Rectal smooth muscle tissue (tissue), 1 donor: ENCODE results near the gene LRRC75B.
A peak's percentile ranks its signal among the peaks of the same experiment; 100 is the strongest.
"Not testable (repeated sequence)": the region's sequence is repeated elsewhere in the genome, so short reads cannot be mapped to it uniquely, and the experiment has no call there.

Experiments
- H3K27ac ChIP-seq: one replicate; pipeline ENCODE4 v1.7.0; 2013; ENCODE audit warnings: low read depth, low read length, inconsistent platforms
- H3K27me3 ChIP-seq: one replicate; pipeline ENCODE4 v1.7.0; 2013; ENCODE audit warnings: low read length; ENCODE audit not compliant: control insufficient read depth, insufficient read depth
- H3K36me3 ChIP-seq: one replicate; pipeline ENCODE4 v1.7.0; 2013; ENCODE audit warnings: low read length; ENCODE audit not compliant: control insufficient read depth, insufficient read depth
- H3K4me1 ChIP-seq: one replicate; pipeline ENCODE4 v1.7.0; 2013; ENCODE audit warnings: low read length; ENCODE audit not compliant: control insufficient read depth, insufficient read depth
- H3K4me3 ChIP-seq: one replicate; pipeline ENCODE4 v1.7.0; 2013; ENCODE audit warnings: low read length
- H3K9ac ChIP-seq: one replicate; pipeline ENCODE4 v1.7.0; 2013; ENCODE audit warnings: low read length

Gene LRRC75B, protein sequence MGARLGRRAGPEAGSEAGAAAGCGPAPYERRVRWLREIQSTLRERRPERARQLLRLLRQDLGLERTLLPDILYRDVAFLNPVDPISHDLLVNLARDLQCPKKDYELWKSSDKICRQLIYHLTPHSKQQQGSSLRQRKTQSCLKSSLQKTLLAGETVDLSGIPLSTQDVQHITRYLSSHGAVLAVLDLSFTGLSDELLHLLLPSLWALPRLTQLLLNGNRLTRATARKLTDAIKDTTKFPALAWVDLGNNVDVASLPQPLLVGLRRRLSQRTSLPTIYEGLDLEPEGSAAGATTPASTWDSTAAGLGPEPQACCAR

DNA sequence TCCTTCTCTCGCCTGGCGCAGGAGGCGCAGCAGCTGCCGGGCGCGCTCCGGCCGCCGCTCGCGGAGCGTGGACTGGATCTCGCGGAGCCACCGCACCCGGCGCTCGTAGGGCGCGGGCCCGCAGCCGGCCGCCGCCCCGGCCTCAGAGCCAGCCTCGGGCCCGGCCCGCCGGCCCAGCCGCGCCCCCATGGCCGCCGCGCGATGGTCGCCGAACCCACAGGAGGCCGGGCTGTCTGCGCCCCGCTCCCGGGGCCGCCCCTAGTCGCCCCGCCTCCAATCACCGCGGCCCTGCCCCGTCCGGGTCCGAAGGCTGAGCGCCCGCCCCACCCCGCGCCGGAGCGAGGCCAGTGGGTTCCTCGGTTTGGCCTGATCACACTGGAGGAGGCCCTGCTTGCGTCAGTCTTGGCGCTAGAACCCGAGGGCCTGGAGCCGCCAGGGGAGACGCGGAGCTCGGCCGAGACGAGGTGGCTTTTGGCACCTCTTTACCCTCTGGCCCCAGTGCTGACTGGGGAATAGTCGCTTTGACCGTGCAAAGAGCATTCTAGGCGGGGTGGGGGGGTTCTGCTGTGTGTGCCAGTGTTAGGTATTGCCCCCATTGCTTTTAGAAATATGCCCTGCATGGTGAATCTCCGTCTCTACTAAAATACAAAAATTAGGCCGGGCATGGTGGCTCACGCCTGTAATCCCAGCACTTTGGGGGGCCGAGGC, at the start of gene LRRC75B:
Gene LRRC75B (minus strand): TSS at position 223 of the 708 bp plus-strand sequence. CDS start 34 bp downstream, at position 189.
- peak within 1 kb of the TSS; percentile 33 for H3K9ac ChIP-seq
- H3K27me3 ChIP-seq = no peaks in the 10 kb centered on the region
- H3K36me3 ChIP-seq = peaks cover 3% of the 10 kb centered on the region
- H3K27ac ChIP-seq = peak within 1 kb of the TSS; percentile 82
- H3K4me3 ChIP-seq = peak within 1 kb of the TSS; percentile 74
- peaks cover 5% of the 10 kb centered on the region for H3K4me1 ChIP-seq

DNA sequence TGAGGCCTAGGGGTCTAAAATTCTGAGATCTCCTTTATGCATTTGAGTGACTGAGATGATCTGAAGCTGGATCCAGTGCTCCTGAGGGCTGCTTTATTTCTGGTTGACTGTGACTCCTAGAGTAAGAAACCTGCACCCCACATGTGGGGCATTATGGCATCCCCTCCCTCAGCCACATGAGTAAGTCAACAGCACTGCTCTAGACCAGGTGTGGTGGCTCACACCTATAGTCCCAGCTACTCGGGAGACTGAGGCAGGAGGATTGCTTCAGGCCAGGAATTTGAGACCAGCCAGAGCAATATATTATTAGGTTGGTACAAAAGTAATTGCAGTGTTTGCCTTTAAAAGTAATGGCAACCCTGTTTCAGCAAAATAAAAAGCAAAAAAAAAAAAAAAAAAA, 49.4 kb upstream of the LRRC75B start:
- not testable (repeated sequence) for H3K36me3 ChIP-seq, H3K9ac ChIP-seq, H3K27me3 ChIP-seq, H3K4me1 ChIP-seq, H3K4me3 ChIP-seq, H3K27ac ChIP-seq

DNA sequence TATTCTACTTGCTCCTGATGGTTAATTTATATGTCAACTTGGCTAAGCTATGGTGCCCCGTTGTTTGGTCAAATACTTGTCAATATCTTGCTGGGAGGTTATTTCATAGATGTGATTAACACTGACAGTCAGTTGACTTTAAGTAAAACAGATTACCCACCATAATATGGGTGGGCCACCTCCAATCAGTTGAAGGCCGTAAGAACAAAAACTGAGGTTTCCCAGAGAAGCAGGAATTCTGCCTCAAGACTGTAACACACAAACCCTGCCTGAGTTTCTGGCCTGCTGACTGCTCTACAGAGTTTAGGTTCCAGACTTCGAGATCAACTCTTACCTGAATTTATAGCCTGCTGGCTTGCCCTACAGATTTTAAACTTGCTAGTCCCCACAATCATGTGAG, 43.6 kb upstream of the LRRC75B start:
- H3K4me3 ChIP-seq, H3K9ac ChIP-seq, H3K4me1 ChIP-seq, H3K36me3 ChIP-seq, H3K27ac ChIP-seq, H3K27me3 ChIP-seq: not testable (repeated sequence)

DNA sequence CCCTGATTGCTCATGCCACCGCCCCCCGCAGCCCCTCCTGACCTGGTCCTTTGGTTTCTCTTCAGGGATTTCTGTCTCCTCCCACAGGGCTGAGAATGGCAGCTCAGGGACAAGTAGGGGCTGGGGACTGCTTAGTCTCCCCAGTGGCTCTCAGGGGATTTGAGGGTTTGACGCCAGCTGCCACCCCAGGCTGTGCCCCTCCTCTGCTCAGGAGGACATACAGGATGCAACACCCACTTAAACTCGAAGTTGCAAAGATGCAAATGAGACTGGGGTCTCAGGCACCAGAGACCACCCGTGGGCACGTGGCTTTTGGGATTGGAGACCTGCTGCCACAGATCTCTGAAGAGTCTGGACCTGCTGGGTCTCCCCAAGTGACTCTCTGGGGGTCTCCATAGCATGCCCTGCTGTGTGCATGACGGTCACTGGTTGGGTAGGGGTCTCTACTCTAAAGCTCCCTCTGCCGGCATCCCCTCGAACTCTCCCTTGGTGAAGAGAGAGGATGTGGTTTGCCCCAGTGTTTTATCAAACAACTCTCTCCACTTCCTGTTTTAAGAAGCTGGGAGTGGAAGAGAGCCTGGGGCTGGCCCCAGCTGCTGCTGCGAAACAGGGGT, 42.0 kb upstream of the LRRC75B start:
- not testable (repeated sequence) for H3K9ac ChIP-seq, H3K4me1 ChIP-seq, H3K36me3 ChIP-seq, H3K27me3 ChIP-seq, H3K4me3 ChIP-seq, H3K27ac ChIP-seq

DNA sequence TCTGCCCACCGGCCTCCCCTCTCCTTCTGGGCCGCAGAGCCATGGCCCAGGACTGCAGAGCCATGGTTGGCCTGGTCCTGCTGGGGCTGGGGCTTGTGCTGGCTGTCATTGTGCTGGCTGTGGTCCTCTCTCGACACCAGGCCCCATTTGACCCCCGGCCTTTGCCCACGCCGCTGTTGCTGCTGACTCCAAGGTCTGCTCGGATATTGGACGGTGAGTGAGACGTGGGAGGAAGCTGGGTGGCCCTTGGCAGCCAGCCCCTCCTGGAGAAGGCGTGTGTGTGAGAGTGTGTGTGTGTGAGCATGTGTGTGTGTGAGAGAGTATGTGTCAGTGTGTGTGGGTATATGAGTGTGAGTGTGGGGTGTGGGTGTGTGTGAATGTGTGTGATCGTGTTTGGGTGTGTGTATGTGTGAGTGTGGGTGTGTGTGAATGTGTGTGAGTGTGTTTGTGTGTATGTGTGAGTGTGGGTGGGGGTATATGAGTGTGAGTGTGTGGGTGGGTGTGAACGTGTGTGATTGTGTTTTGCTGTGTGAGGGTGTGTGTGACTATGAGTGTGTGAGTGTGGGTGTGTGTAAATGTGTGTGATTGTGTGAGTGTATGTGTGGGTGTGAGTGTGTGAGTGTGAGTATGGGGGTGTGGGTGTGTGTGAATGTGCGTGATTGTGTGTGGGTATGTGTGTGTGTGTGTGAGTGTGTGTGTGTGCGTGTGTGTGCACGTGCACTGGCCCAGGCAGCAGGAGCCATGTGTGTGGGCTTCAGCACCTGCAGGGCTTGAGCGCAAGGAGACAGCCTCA, 40.6 kb upstream of the LRRC75B start:
- not testable (repeated sequence) for H3K9ac ChIP-seq, H3K36me3 ChIP-seq, H3K4me1 ChIP-seq, H3K27me3 ChIP-seq, H3K4me3 ChIP-seq, H3K27ac ChIP-seq

DNA sequence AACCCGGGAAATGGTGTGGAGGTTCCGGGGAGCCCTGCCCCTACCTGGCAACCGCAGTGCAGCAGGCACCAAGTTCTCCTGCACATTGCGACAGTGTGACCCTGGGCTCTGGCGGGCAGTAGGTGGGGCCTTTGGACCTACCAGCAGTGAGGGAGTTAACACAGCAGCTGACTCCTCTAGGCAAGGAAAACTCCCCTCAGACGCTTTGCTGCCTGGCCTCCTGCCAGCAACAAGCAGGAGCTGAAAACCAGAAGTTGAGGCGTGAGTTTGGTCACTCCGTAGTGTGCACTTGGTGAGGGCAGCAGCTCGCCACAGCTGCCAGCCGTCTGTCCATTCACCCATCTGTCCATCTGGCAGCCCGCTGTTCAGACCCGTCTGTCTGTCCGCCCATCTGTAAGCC, 39.8 kb upstream of the LRRC75B start:
- not testable (repeated sequence) for H3K27ac ChIP-seq

DNA sequence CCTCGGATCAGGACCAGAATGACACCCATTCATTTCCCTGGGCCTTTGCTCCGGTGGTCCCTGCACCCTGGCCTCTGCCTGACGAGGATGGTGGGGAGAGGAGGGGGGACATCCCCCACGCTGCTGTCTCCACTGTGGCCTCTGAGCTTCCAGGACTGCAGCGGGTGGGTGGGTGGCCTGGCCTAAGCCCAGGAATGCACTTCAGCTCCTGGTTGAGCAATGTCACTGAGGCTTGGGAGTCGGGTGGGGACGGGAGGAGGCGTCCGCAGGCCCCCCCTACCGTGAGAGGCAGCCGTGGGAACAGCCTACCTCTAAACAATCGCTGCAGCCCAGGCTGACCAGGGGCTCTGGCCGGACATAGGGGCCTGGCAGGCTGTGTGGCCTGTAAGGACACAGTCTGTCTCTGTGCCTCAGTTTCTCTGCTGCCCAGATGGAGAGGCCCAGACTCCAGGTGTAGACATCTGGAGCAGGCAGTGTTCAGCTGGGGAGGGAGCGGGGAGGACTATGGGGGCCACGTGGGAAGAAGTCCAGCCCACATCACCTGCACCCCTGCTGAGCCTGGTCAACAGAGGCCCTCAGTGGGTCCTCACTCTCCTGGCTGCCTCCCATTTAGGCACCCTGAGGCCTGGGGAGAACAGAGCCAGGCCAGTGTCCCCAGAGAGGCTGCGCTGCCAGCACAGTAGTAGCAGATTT, 38.7 kb upstream of the LRRC75B start:
- H3K4me3 ChIP-seq, H3K4me1 ChIP-seq, H3K27ac ChIP-seq, H3K9ac ChIP-seq, H3K27me3 ChIP-seq, H3K36me3 ChIP-seq: not testable (repeated sequence)

More for the DNA sequence above, 39.8 kb upstream of the LRRC75B start:
- H3K4me1 ChIP-seq, H3K36me3 ChIP-seq, H3K4me3 ChIP-seq, H3K27me3 ChIP-seq, H3K9ac ChIP-seq: not testable (repeated sequence)

DNA sequence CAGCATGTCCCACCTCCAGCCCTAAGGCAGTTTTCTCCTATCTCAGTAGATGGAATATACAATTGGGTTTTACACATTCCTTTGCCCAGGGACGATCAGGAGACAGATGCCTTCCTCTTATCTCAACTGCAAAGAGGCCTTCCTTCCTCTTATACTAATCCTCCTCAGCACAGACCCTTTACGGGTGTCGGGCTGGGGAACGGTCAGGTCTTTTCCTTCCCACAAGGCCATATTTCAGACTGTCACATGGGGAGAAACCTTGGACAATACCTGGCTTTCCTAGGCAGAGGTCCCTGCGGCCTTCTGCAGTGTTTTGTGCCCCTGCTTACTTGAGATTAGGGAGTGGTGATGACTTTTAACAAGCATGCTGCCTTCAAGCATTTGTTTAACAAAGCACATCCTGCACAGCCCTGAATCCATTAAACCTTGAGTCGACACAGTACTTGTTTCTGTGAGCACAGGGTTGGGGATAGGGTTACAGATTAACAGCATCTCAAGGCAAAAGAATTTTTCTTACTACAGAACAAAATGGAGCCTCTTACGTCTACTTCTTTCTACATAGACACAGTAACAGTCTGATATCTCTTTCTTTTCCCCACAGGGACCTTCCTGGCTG, 38.0 kb upstream of the LRRC75B start:
- H3K27me3 ChIP-seq, H3K4me1 ChIP-seq, H3K4me3 ChIP-seq, H3K27ac ChIP-seq, H3K9ac ChIP-seq, H3K36me3 ChIP-seq: not testable (repeated sequence)

DNA sequence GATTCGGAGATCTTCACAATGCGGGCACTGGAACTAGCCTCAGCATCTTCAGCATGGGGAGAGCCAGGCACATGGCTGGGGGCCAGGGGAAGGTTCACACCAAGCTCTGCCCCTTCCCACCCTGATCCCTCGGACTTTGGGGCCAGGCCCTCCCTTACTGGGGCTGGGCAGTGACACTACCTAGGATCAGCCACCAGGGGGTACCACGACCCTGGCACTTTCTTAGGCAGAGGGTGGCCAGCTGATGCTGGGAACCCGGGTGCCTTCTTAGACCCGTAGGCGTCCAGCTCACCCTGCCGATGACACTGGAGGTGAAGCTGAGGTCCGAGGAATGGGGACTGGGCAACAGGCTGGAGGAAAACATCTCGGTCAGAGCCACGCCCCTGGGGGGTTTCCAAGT, 36.2 kb upstream of the LRRC75B start:
- H3K9ac ChIP-seq, H3K4me3 ChIP-seq, H3K27ac ChIP-seq, H3K4me1 ChIP-seq, H3K36me3 ChIP-seq, H3K27me3 ChIP-seq: not testable (repeated sequence)

DNA sequence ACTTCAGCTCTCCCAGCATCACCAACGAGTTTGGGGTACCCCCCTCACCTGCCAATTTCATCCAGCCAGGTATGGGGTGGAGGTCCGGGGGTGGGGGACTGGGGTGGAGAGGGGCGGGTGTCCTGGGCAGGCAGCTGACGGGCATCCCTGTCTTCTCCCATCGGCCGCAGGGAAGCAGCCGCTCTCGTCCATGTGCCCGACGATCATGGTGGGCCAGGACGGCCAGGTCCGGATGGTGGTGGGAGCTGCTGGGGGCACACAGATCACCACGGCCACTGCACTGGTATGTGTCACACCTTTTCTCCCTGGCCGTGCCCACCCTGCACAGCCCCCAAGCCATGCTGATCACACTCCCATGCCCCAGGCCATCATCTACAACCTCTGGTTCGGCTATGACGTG, 35.0 kb upstream of the LRRC75B start:
- not testable (repeated sequence) for H3K4me3 ChIP-seq, H3K9ac ChIP-seq, H3K36me3 ChIP-seq, H3K27me3 ChIP-seq, H3K4me1 ChIP-seq, H3K27ac ChIP-seq

DNA sequence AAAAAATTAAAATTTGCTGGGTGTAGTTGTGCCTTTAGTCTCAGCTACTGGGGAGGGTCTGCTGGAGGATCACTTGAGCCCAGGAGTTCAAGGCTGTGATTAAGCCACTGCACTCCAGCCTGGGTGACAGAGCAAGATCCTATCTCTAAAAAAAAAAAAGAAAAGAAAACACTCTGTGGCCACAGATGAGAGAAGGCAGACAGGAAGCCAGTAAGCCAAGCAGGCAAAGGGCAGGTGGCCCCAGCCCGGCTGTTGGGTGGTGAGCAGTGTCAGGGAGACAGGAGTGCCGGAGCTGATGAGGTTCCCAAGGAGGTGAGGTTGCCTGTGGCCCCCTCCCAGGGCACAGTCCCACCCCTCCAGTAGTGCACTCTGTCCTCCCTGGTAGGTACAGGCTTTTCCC, 29.7 kb upstream of the LRRC75B start:
- not testable (repeated sequence) for H3K36me3 ChIP-seq, H3K9ac ChIP-seq, H3K4me1 ChIP-seq, H3K4me3 ChIP-seq, H3K27ac ChIP-seq, H3K27me3 ChIP-seq

DNA sequence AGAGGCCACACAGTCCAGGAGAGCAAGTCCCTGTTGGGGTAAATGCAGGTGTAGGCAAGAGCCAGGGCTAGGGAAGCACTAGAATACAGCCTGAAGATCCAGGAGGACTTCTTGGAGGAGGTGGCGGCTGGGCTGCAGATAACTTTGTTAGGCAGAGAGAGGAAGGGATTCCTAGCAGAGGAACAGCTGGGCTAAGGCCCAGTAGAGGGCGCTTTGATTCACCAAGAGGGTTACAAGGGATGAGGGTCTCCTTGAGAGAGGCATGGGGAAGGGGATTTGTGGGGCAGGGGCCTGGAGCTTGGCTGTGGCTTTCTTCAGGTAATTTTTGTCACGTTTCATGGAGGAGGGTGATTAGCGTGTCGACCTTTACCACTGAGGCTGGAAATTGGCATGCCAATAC, 28.4 kb upstream of the LRRC75B start:
- H3K27ac ChIP-seq, H3K27me3 ChIP-seq, H3K4me1 ChIP-seq, H3K4me3 ChIP-seq, H3K36me3 ChIP-seq, H3K9ac ChIP-seq: not testable (repeated sequence)
